NCI-H1930 (cell line): ENCODE results near the gene COA1.
"Not testable (repeated sequence)": the region's sequence is repeated elsewhere in the genome, so short reads cannot be mapped to it uniquely, and the experiment has no call there.

Source experiments
- DNase-seq, 2 experiments: peaks; one replicate each; lab custom pipeline; 2025; lab: John Stamatoyannopoulos, UW

COA1 gene

DNA sequence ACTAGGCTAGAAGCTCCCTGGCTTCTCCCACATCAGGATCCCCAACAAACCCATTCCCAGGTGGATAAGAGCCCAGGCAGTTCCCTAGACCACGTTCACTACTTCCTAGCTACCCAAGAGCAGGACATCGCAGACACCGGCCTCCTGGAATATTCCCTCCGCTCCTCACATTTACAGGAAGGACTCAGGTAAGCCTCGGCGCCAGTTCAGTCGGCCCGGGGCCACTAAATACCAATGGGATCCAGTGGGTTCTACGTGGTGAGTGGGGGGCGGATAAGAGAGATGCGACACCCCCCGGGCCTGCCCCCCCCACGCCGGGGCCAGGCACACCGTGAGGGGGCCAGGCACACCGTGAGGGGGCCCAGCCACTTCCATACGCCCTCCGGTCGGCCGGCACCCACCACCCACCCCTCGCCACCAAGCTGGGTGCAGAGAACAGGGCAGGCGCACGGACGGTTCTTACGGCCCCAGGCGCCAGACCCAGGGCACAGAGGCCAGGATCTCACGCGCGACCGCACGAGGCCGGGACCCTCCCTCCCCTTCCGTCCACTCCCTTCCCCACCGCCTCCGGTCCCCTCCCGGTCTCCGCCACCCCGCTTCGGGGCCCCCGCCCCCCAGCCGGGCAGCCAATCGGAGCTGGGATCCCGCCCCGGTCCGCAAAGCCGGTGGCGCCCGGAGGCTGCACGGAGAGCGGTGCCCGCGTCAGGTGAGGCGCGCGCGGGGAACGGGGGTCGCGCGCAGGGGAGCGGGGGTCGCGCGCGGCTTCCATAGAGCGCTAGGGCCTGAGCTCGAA is 28.9 kb upstream of the COA1 start, which contains the start of gene BLVRA:
BLVRA (plus strand) TSS at position 652 of the 793 bp plus-strand sequence. CDS start 12,479 bp downstream, outside the sequence.
- DNase-seq: peak; percentile 38 to 64

- no peak for DNase-seq
Observed at GRCh38 chr7:43757073-43757720, 27.9 kb upstream of the COA1 start.

- DNase-seq: no peak
Observed at GRCh38 chr7:43756368-43757072, 27.2 kb upstream of the COA1 start.

DNA sequence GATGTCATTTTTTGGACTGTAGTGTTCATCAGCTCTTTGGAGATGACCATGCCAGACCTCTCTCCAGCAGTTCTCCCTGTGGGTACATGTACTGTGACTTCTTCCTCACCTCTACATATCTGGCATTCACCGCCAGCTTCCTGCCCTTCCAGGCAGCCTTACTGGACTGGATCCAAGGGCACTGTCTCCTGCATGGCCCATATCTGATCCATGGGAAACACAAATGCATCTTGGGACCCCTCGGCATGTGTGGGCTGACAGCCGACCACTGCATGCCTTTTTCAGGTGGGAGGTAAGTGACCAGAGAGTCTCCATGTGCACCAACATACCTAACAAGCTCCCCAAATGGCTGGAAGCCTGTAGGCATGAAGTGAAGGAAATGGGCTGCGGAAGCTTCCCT is 25.3 kb upstream of the COA1 start:
- DNase-seq: no peak

GRCh38 chr7:43753843-43754242 is 24.5 kb upstream of the COA1 start:
- DNase-seq: no peak

DNA sequence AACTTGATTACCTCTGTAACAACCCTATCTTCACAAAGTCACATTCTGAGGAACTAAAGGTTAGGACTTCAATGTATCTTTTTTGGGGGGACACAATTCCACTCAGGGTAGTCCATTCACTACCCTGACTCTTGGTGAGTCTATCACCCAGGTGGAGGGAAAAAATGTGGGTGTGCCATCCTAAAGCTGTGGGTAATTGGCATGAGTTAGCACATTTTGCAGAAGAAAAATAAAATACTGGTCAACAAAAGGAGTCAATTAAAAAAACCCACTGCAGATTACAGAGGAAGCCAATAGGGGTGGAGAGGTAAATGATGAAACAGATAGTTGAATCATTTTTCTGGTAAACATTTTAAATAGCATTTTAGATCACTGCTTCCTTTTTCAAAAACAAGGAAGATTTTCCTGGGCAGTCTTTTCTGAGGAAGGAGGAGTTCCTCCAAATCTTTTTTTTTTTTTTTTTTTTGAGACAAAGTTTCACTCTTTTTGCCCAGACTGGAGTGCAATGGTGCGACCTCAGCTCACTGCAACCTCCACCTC is 24.0 kb upstream of the COA1 start:
- no peak for DNase-seq

- DNase-seq: no peak
Observed at GRCh38 chr7:43752411-43752810, 23.1 kb upstream of the COA1 start.

- DNase-seq: no peak
Observed at GRCh38 chr7:43750016-43750887, 20.9 kb upstream of the COA1 start.

DNA sequence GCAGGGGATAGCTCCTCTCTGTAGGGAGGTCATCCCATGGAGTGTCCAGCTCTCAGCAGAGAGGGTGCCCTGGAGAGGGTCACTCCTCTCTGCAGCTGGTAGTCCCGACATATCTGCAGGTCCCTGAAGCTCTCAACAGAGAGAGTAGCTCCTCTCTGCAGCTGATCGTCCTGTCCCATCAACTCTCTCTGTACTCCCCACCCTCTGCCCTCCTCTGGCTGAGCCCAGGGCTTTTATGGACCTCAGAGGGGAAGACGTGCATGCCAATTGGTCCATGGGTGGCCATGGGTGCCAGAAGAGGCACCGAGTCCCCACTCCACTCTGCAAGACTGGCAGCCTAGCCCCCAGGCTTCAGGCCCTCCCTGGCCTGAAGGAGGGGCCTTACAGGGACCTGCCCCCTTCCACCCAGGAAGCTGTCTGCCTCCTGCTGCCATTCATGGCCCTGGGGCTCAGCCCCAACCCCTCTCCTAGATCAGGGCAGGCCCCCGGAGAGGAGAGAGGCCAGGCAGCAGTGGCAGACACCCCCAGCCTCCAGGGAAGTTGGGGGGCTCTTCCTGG is 20.1 kb upstream of the COA1 start:
- no peak for DNase-seq

DNA sequence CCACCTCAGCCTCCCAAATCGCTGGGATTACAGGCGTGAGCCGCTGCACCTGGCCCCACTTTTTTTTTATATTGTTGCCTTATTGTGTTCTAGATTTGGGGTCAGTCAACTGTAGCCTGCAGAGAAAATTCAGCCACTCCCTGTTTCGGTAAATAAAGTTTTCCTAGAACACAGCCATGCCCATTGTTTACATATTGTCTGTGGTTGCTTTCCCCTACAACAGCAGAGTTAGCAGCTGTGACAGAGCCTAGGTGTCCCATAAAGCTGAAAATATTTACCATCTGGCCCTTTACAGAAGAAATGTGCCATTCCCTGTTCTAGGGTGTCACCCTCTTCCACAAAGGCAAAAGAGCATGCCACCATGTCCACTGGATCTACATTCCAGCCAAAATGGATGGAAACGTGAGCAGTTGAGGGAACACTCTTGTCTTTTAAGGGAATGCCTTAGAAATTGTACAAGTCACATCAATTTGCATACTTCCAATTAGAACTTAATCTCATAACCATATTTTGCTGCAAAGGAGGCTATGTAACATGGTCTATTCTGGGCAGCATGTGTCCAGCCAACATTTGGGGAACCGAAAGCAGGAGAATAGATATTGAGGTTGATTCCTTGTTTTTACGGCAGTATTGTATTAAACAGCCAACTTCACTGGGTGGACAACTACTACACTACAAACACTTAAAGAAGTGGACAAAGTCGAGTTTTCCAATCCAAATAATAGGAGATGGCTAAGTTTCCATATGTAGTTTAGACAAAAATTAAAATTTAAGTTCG is 18.2 kb upstream of the COA1 start:
- DNase-seq: no peak

DNA sequence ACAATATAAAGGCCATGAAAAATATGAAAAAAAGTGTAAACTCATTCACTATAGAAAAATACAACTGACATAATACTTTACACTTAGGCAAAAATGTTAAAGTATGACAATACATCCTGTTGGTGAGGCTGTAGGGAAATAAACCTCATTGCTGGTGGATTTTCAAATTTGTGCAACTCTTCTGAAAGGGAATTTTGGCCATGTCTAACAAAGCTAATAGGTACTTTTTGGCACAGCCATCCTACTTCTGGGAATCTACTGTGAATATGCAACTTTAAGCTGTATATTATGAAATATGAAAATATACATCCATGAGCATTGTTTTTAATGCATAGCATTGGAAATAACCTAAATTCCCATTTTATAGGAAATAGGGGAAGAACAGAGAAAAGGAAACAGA is 13.4 kb upstream of the COA1 start:
- DNase-seq: no peak

GRCh38 chr7:43737467-43738127 is 8.3 kb upstream of the COA1 start:
- DNase-seq: no peak

GRCh38 chr7:43735802-43736603 is 6.7 kb upstream of the COA1 start:
- no peak for DNase-seq

GRCh38 chr7:43735403-43735801 is 6.1 kb upstream of the COA1 start:
- DNase-seq: no peak

- DNase-seq: not testable (repeated sequence)
Observed at GRCh38 chr7:43734575-43735332, 5.4 kb upstream of the COA1 start.

- DNase-seq: not testable (repeated sequence)
Observed at GRCh38 chr7:43731494-43731893, 2.2 kb upstream of the COA1 start.

DNA sequence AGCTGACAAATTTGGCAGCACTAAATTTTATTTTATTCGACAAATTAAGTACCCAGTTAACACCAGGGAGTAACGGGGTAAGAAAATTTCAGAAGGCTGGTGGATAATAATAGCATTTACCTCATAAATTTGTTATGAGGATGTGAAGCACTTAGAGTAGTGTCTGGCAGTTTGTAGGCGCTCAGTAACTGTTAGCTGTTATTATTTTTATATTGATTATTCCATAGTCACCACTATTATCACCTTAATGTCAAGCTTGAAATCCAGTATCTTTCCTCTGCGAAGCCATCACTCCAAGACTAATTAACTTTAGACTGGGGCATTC is 563 bp upstream of the COA1 start:
- no peak for DNase-seq

DNA sequence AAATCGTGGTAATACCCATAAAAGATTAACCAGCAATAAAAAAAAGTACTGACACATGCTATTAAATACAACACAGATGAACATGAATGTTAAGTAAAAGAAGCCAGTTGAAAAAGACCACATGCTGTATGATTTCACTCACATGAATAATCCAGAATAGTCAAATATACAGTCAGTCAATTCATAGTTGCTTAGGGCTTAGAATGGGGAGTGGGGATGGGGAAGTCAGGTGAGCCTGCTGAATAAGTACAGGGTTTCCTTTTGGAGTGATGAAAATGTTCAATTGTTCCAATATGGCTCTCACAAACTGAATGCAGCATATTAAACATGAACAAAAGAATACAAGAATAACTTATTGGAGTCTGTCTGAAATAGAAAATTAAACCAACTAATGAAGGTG is 1.8 kb downstream of the COA1 start:
- no peak for DNase-seq

GRCh38 chr7:43727003-43727402 is 2.3 kb downstream of the COA1 start:
- no peak for DNase-seq
